ENCODE data around the gene H1-8.

H1-8 gene

DNA sequence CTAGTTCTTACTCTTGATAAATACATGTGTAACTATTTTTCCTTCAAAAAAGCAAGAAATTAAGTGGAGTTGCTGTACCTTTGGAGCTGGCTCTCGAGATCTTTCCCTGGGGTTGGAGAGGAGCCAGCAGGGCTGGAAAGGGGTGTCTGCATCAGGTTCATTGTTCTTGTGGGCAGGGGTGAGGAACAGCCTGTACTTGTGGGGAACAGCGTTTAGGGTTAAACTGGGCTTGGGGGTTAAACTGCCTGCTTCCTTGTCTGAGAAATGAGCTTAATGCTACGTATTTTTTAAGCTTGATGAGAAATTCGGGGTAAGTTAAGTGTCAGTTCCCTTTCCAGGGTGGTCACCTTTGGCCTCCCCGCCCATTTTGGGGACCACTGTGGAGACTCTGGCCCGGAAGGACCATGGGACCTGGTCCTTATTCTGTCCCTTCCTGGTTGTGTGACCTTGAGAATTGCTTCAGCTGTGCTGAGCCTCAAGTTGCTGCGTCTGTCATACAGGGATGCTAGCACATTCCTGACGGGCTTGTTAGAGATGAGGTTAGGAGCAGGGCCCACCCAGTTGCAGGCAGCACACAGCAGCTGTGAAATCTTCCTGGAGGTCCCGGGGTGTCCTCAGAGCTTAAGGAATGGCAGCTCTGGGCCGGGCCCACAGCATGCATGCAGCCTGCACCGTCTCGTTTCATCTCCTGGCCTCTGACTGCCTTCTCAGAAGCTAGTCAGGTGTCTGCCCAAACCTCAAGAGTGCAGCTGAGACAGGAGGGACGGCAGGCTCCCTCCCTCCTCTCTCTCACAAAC is 11.6 kb downstream of the H1-8 start:
- DNase-seq (ENCODE audit: low read depth), result no peak
- TF ChIP-seq, protein P1, sequence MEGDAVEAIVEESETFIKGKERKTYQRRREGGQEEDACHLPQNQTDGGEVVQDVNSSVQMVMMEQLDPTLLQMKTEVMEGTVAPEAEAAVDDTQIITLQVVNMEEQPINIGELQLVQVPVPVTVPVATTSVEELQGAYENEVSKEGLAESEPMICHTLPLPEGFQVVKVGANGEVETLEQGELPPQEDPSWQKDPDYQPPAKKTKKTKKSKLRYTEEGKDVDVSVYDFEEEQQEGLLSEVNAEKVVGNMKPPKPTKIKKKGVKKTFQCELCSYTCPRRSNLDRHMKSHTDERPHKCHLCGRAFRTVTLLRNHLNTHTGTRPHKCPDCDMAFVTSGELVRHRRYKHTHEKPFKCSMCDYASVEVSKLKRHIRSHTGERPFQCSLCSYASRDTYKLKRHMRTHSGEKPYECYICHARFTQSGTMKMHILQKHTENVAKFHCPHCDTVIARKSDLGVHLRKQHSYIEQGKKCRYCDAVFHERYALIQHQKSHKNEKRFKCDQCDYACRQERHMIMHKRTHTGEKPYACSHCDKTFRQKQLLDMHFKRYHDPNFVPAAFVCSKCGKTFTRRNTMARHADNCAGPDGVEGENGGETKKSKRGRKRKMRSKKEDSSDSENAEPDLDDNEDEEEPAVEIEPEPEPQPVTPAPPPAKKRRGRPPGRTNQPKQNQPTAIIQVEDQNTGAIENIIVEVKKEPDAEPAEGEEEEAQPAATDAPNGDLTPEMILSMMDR (IDR thresholded peaks at IDR 0.05; ENCODE audit: control insufficient read depth, extremely low read depth, insufficient read depth), result no peak
- no peak overlapping the region for H3K4me3 ChIP-seq (ENCODE audit: low read depth, low read length)

DNA sequence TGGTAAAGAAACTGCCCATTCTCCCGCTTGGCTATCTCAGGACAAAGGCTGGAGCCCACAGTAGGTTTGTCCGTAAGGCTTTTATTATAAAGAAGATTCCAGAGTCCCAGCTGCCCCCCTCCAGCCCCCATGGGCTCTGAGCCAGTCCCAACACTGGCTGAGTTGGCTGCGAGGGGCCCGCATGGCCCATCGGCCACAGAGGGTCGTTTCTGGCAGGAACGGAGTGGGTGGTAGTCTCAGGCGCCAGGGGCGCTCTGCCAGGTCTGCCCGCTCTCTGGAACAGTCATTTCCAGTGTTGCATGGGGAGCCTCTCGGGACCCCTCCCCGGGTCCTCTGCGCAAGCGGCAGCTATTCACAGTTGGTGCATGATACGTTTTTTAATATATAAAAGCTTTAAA is 12.2 kb downstream of the H1-8 start:
- TF ChIP-seq, protein P1 (IDR thresholded peaks at IDR 0.05; ENCODE audit: control insufficient read depth, extremely low read depth, insufficient read depth), result no peak

DNA sequence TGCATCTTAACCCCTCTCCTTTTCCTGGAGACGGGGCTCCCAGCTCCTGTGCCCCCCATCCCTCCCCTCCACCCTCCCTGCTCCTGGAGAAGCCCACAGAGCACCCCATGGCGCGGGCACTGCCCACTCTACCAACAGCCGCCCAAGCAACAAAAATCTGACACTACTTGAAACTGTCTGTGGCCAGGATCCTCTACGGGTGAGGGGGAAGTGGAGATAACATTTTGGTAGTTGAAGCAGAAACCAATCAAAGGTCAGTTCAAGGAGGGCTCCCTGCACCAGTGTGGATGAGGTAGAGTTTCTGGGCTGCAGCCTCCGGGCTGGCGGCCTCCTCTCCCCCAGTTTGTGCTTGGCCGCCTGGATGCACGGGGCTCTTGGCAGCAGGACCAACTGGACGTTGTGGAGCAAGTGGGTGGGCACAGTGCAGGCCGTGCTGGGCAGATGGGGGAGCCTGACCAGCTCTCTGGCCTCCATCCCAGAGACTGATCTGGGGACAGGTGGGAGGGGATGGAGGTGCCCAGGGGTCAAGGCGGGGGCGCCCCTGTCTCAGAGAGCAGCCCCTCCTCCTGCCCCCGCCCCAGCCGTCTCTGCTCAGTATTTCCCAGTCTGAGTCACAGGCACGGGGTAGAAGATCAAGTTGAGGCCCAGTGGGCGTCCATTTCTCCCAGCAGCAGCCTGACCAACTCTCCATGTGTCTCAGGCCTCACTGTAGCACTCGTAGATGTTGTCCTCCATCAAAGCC is 12.8 kb downstream of the H1-8 start:
- no peak overlapping the region for H3K4me3 ChIP-seq (ENCODE audit: low read depth, low read length)
- no peak for DNase-seq (ENCODE audit: low read depth)
- TF ChIP-seq, protein P1 (IDR thresholded peaks at IDR 0.05; ENCODE audit: control insufficient read depth, extremely low read depth, insufficient read depth), result no peak

More for the DNA sequence above, 12.2 kb downstream of the H1-8 start:
- no peak for DNase-seq (ENCODE audit: low read depth)
- H3K4me3 ChIP-seq (ENCODE audit: low read depth, low read length), result no peak overlapping the region

DNA sequence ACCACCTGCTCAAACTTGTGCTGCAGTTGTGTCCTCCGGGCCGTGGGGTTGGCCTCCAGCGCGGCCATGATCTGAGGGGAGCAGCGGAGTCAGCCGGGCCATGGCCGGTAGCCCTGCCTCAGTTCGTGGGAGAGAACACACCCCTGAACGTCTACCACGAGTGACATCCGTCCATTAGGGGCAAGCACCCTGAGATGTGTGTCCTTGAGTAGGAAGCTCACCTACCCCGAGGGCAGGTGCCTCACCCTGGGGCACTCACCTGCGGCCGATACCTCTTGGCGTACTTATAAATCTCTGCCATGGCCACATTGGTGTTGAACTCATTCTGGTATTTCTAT is 13.4 kb downstream of the H1-8 start:
- no peak overlapping the region for H3K4me3 ChIP-seq (ENCODE audit: low read depth, low read length)
- TF ChIP-seq, protein P1 (IDR thresholded peaks at IDR 0.05; ENCODE audit: control insufficient read depth, extremely low read depth, insufficient read depth), result no peak
- no peak for DNase-seq (ENCODE audit: low read depth)

DNA sequence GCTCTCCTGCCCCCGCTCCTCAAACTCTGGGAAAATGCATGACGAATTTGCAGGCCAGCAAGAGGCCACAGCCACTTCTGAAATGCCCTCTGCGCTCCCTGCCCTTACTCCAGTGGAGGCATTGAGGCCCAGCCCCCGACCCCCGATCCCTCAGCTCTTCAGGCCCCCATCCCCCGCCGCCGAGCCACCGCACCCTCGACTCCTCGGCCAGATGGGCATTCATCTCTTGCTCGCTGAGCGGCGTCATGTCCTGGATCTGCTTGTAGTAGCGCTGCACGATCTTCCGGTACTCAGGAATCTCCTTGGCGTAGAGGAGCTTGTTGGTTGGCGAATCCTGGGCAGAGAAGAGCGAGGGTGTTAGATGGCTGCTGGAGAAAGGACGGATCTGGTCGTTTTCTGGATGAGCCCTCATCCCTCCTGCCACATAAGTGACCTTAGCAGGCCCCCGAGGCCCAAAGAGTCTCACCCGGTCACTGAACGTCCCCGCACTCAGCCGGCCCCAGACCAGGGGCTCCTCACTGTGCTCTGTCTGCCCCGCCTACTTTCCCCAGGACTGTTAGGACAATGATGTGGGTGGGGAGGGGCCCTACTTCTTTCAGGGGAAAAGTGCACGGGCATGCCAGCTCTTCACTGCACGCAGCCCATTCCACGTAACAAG is 14.0 kb downstream of the H1-8 start:
- H3K4me3 ChIP-seq (ENCODE audit: low read depth, low read length), result no peak overlapping the region
- DNase-seq (ENCODE audit: low read depth), result no peak
- TF ChIP-seq, protein P1 (IDR thresholded peaks at IDR 0.05; ENCODE audit: control insufficient read depth, extremely low read depth, insufficient read depth), result no peak

DNA sequence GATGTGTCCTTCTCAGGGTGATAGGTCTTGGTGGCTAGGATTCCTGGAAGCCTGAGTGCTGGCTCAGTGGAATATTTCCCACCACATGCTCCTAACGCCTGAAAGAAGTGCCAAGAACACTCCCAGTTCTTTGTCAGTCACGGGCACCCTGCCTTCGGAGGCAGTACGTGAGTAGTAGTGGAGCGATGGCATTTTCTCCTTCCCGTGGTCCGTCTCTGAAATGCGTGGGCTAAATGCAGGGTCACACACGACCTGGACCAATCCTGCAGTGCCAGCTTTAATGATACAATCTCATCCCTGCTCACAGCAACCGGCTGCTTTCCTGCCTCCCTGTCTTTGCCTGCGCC is 14.5 kb downstream of the H1-8 start:
- no peak for DNase-seq (ENCODE audit: low read depth)
- TF ChIP-seq, protein P1 (IDR thresholded peaks at IDR 0.05; ENCODE audit: control insufficient read depth, extremely low read depth, insufficient read depth), result no peak
- no peak overlapping the region for H3K4me3 ChIP-seq (ENCODE audit: low read depth, low read length)

Data from LNCaP clone FGC (cell line).